ENCODE measurements around the gene ELAVL3. TPM values are rescaled to one million over a fixed set of nuclear protein-coding genes. Genes with fewer than 3 reads are reported as not detected.

ELAVL3 gene
- total RNA-seq, 1 experiment from 2014 or later, result 1.4 TPM

GRCh38 chr19:11482384-11483050 is 1.7 kb upstream of the ELAVL3 start (continued):
- TF ChIP-seq ZNF281 (CRISPR knock-in tag; IDR thresholded peaks at IDR 0.05), result peak; percentile 92
- peak; percentile 76; the same call in 1 of the 2 replicates for TF ChIP-seq AR (CRISPR knock-in tag; IDR thresholded peaks at IDR 0.05)
- TF ChIP-seq ZNF416 (CRISPR knock-in tag; IDR thresholded peaks at IDR 0.05), result peak; percentile 97
- TF ChIP-seq CBFB (CRISPR knock-in tag; IDR thresholded peaks at IDR 0.05; ENCODE audit: low read depth), result peak; percentile 91; the same call in 1 of the 2 replicates
- TF ChIP-seq MLX (CRISPR knock-in tag; IDR thresholded peaks at IDR 0.05), result 0 out of 2 replicates have a peak, but pooled peaks have one; percentile 89
- peak; percentile 61; the same call in 1 of the 2 replicates for TF ChIP-seq KAT7 (CRISPR knock-in tag; IDR thresholded peaks at IDR 0.05; ENCODE audit: borderline replicate concordance)
- TF ChIP-seq IRF2 (CRISPR knock-in tag; IDR thresholded peaks at IDR 0.05; ENCODE audit: borderline replicate concordance, low read depth), result no peak
- peak; percentile 97 for TF ChIP-seq ETV6 (CRISPR knock-in tag; IDR thresholded peaks at IDR 0.05)
- TF ChIP-seq EMX1 (CRISPR knock-in tag; IDR thresholded peaks at IDR 0.05), result peak; percentile 76; the same call in 1 of the 2 replicates
- no peak for TF ChIP-seq NR3C1 (CRISPR knock-in tag; conservative IDR thresholded peaks at IDR 0.05; ENCODE audit: low read depth)
- peak; percentile 68; the same call in 1 of the 2 replicates for TF ChIP-seq TCF7 (CRISPR knock-in tag; IDR thresholded peaks at IDR 0.05; ENCODE audit: low read depth)
- peak; percentile 96 for TF ChIP-seq SMAD3 (CRISPR knock-in tag; IDR thresholded peaks at IDR 0.05; ENCODE audit: borderline replicate concordance)
- peak; percentile 92 for TF ChIP-seq MYBL2 (CRISPR knock-in tag; IDR thresholded peaks at IDR 0.05)
- TF ChIP-seq CREB1 (CRISPR knock-in tag; IDR thresholded peaks at IDR 0.05), result peak; percentile 87
- peak; percentile 59 for TF ChIP-seq ZNF121 (CRISPR knock-in tag; IDR thresholded peaks at IDR 0.05)
- TF ChIP-seq CREM (CRISPR knock-in tag; IDR thresholded peaks at IDR 0.05), result peak; percentile 60; the same call in 1 of the 2 replicates
- TF ChIP-seq ZNF232 (CRISPR knock-in tag; IDR thresholded peaks at IDR 0.05), result peak; percentile 97
- peak; percentile 86 for TF ChIP-seq E2F5 (CRISPR knock-in tag; IDR thresholded peaks at IDR 0.05)
- no peak for TF ChIP-seq STAT6 (CRISPR knock-in tag; conservative IDR thresholded peaks at IDR 0.05; ENCODE audit: low read depth)
- no peak for TF ChIP-seq GRHL2 (CRISPR knock-in tag; IDR thresholded peaks at IDR 0.05; ENCODE audit: insufficient replicate concordance, severe bottlenecking)
- TF ChIP-seq ZNF512 (CRISPR knock-in tag; IDR thresholded peaks at IDR 0.05; ENCODE audit: borderline replicate concordance), result peak; percentile 72; the same call in 1 of the 2 replicates
- TF ChIP-seq USF2 (CRISPR knock-in tag; IDR thresholded peaks at IDR 0.05), result peak; percentile 98

Measured in WTC11 (cell line).